ENCODE measurements around the gene DLG5.

GRCh38 chr10:77892021-77892739 lies 34.4 kb downstream of the DLG5 start:
- TF ChIP-seq CTCF (conservative IDR thresholded peaks at IDR 0.05) (no peak), ZFX (IDR thresholded peaks at IDR 0.05) (no peak)
